Measurements from ENCODE around the gene LGR4.
"Not testable (repeated sequence)": the region's sequence is repeated elsewhere in the genome, so short reads cannot be mapped to it uniquely, and the experiment has no call there.

Gene LGR4

DNA sequence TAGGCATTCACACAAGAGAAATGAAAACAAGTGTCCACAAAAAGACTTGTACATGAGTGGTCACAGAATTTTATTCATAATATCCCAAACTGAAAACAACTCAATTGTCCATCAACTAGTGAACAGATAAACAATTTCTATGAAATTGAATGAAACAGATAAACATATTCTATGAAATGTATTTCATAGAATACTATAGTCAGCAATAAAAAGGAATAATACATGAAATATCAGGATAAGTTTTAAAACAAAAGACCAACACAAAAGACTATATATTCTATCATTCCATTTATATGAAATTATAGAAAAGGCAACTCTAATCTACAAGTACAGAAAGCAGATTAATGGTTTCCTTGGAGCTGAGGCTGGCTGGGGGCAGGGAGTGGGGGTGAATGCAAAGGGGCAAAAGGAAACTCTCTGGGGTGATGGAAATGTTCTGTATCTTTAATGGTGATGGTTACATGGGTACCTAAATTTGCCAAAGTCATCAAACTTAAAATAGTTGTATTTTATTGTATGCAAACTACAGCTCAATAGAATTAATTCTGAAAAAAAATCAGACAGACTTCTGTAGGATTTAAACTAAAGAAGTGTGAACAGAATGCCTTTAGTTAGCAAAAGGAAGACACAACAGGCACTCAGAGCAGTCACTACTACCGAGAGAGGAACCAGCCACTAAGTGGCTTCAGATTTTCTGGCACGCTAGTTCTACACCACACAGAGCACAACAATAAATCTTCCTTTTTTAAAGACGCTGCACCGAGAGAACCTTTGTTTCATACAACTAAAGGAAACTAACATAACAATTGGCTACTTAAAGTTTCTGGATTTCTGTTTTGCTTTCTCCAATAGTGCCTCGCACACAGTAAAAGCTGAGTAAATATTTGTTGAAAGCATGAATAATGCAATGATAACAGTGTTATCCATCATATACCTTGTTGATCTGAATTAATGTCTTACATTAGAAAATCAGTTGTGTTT, 124.9 kb downstream of the LGR4 start:
- DNase-seq (ENCODE audit: low read depth): no peak

DNA sequence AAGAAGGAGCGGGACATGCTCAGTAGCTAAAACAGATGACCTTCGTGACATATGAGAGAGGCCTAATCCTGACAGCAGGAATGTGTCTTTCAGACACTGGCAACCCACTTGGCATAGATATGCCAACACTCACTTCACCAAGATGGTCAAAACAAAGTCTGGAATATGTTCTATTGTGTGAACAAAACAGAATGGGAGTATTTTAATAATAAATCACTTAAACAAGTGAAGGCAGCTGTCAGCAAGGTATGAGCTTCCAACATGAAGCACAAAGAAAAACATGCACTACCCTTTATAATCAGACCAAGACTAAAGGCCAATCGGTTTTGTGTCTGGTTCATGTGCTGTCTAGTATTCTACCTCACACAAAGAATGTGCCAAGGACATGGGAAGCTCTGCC, 132.6 kb downstream of the LGR4 start:
- DNase-seq (ENCODE audit: low read depth): no peak

DNA sequence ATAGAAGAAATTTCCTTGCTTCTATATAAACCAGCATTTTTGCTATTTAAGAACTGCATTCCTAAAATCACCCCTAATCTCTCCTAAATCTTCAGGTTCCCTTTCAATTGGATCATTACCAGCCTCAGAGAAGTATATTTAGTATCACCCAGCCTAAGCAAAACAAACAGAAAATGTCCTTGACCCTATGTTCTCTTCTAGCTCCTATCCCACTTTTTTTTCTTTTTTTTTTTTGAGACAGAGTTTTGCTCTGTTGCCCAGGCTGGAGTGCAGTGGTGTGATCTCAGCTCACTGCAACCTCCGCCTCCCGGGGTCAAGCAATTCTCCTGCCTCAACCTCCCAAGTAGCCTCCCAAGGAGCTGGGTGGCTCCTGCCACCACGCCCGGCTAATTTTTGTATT, 137.8 kb downstream of the LGR4 start:
- DNase-seq (ENCODE audit: low read depth): not testable (repeated sequence)

DNA sequence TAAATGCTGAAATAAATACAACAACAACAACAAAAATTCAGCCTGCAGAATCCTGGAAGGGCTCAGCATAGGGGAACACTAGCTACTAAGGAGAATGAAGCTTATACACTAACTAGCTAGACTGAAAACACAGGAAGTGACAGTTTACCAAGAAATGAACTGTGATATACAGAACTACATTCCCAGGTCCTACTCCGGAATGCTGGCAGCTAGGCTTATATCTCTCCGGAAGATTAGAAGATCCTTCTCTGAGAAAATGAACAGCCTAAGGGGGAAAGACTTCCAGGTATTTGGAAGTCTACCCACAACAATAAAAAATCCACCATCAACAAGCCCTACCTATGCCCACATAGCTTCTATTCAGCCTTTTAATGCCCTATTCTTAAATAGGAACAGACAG, 140.6 kb downstream of the LGR4 start:
- no peak for DNase-seq (ENCODE audit: low read depth)

DNA sequence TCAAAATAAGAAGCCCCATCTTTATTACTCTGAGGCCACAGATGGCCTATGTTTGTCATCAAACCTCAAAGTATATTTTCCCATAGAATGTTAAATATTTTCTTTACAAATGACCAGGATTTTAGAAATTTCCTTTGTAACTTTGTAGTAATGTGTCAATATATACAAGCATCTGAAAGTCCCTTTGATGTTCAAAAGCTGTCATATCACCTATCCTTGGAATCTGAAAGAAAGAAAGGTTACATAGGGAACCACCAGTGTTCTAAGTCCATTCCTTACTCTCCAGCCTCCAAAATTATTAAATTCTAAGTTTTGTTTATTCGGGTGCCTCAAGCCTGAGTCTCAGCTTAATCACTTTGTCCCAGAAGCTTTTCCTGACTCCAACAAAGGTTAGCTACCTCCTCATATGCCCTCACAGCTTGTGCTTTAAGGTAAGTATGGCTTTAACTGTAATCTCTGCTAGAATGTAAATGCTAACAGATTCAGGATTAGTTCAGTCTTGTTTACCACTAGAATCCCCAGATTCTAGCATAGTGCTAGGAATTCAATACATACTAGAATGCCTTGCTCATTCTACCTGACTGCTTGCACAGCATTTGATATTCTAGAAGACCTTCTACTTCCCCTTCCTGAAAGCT, 141.8 kb downstream of the LGR4 start:
- DNase-seq (ENCODE audit: low read depth): no peak

DNA sequence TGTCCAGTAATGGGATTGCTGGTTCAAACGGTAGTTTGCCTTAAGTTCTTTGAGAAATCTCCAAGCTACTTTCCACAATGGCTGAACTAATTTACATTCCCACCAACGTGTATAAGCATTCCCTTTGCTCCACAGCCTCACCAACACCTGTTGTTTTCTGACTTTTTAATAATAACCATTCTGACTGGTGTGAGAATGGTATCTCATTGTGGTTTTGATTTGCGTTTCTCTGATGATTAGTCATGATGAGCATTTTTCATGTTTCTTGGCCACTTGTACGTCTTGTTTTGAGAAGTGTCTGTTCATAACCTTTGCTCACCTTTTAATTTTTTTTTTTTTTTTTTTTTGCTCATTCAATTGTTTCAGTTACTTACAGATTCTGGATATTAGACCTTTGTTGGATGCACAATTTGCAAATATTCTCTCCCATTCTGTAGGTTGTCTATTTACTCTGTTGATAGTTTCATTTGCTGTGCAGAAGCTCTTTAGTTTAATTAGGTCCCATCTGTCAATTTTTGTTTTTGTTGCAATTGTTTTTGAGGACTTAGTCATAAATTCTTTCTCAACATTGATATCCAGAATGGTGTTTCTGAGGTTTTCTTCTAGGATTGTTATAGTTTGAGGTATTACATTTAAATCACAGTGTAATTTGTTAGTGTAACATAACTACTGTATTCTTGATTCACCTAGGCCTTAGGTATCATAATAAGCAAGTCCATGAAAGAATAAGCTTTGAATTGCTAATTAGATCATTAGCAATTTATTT, 142.5 kb downstream of the LGR4 start:
- no peak for DNase-seq (ENCODE audit: low read depth)

DNA sequence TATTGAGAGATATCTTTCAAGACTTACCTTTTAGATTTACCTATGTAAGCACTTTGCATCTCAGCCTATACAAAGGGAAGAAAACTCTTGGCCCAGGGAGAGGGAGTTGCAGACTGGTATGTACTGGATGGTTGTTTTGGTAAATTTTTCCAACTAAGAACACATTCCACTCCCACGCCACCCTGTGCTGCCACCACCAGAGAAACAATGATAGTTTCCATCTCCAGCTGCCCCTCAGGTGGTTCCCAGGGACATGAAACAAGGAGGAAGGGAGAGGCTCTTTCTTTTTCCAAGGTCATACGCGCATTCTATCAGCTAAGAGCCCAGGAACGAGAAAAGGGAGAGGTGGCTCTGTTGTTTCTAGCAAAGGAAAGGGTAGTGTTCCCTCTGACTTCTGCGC, 144.0 kb downstream of the LGR4 start:
- DNase-seq (ENCODE audit: low read depth): no peak

DNA sequence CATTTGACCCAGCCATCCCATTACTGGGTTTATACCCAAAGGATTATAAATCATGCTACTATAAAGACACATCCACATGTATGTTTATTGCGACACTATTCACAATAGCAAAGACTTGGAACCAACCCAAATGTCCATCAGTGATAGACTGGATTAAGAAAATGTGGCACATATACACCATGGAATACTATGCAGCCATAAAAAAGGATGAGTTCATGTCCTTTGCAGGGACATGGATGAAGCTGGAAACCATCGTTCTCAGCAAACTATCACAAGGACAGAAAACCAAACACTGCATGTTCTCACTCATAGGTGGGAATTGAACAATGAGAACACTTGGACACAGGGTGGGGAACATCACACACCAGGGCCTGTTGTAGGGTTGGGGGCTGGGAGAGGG, 145.5 kb downstream of the LGR4 start:
- DNase-seq (ENCODE audit: low read depth): not testable (repeated sequence)

DNA sequence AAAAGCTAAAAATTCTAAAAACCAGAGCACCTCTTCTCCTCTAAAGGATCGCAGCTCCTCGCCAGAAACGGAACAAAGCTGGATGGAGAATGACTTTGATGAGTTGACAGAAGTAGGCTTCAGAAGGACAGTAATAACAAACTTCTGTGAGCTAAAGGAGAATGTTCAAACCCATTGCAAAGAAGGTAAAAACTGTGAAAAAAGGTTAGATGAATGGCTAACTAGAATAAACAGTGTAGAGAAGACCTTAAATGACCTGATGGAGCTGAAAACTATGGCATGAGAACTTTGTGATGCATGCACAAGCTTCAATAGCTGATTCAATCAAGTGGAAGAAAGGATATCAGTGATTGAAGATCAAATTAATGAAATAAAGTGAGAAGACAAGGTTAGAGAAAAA, 150.4 kb downstream of the LGR4 start:
- not testable (repeated sequence) for DNase-seq (ENCODE audit: low read depth)

DNA sequence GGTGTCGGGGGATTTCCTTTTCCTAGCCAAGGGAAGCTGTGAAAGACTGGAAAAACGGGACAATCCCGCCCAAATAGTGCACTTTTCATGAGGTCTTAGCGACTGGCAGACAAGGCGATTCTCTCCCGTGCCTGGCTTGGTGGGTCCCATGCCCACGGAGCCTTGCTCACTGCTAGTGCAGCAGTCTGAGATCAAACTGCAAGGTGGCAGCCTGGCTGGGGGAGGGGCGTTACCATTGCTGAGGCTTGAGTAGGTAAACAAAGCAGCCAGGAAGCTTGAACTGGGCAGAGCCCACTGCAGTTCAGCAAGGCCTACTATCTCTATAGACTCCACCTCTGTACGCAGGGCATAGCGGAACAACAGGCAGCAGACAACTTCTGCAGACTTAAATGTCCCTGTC, 151.2 kb downstream of the LGR4 start:
- not testable (repeated sequence) for DNase-seq (ENCODE audit: low read depth)

DNA sequence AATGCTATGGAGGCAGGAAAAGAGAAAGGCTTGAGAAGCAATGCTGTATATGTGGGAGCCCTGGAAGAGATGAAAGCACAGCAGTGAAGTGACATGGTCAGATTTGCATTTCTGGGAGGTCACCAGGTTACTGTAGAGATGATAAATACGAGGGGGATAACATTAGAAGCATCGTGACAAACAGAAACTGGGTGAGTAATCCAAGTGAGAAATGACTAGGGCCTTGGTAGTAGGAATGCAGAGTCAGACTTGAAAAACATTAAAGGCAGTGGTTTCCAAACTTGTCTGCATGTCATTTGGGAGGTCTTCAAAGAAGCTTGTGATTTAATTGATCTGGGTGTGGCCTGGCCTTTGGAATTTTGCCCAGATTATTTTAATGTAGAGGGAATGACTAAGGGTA, 153.5 kb downstream of the LGR4 start:
- no peak for DNase-seq (ENCODE audit: low read depth)

DNA sequence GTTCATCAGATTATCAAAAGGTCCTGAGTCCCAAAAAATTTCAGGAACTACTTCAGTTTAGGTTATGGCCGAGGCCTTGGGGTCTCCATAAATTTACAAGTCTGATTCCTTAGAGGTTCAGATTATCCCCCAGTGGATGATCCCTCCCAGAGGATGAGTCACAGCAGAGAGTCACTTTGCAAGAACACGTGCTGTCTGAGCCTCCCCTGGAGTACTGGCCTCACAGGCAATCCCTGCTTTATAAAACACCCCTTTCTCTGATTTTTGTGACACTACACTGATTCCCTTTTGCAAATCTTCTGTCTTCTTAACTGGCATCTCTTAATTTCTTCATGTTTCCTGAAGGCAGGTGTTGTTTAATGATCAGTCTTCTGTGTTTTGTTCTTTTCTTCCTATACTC, 154.8 kb downstream of the LGR4 start:
- no peak for DNase-seq (ENCODE audit: low read depth)

Measured in stimulated activated CD8-positive, alpha-beta memory T cell treated with anti-CD3 and anti-CD28 coated beads, Interleukin-12 subunit alpha, Interleukin-12 subunit beta, amount 100 ng/mL, for 1 hour (primary cell).